ENCODE data around the gene CLEC19A. TPM values are rescaled to one million over a fixed set of nuclear protein-coding genes. Genes with fewer than 3 reads are reported as not detected.

The CLEC19A gene
- total RNA-seq, 5 donors from 2014 or later (not counting 1 experiment from before 2014, with no cell fraction given) = not detected

- ATAC-seq (replicated peaks in 1 of 4) = no peak
- ChIA-PET POLR2A (interaction anchor here in 1 of 2 donors (0.6 kb wide), 1 partner anchor 1898 kb away, joined by 13 read pairs; no protein-coding TSS in a partner anchor), CTCF (no interaction called here)
- Histone ChIP-seq H3K27ac (ENCODE audit: low read length) (no peak overlapping the region), H3K9me3 (no peaks in the 10 kb centered on the region), H3K27me3 (replicated peaks in 1 of 2; ENCODE audit: control insufficient read depth in 2 of 2, extremely low read depth in 1 of 2, insufficient read depth in 2 of 2, low read length in 1 of 2) (peaks cover 0 to 11% of the 10 kb centered on the region in 2 experiments), H3K4me1 (ENCODE audit: control insufficient read depth in 1 of 2, extremely low read depth in 1 of 2, insufficient read depth in 2 of 2, low read length in 2 of 2) (no peaks in the 10 kb centered on the region), H3K4me3 (ENCODE audit: control insufficient read depth in 1 of 2, extremely low read depth in 1 of 2, low read length in 1 of 2) (no peak overlapping the region), H3K36me3 (ENCODE audit: control insufficient read depth in 2 of 2, extremely low read depth in 1 of 2, insufficient read depth in 1 of 2, low read length in 1 of 2) (no peaks in the 10 kb centered on the region)
- peaks cover 12 to 13% of the 10 kb centered on the region in 2 donors for H3K27me3 Mint-ChIP-seq
- H3K4me3 Mint-ChIP-seq = no peak overlapping the region
- no peaks in the 10 kb centered on the region for H3K36me3 Mint-ChIP-seq
- no peak overlapping the region for H3K27ac Mint-ChIP-seq
- H3K9me3 Mint-ChIP-seq = no peaks in the 10 kb centered on the region
- 71% methylated on average over 3 of the region's 7 CpGs for WGBS (ENCODE audit: insufficient coverage)
- no peak for DNase-seq
- peaks cover 0 to 1% (median under 1%) of the 10 kb centered on the region in 3 donors for H3K4me1 Mint-ChIP-seq
Observed at GRCh38 chr16:19288872-19289799, 3.6 kb downstream of the CLEC19A start.

DNA sequence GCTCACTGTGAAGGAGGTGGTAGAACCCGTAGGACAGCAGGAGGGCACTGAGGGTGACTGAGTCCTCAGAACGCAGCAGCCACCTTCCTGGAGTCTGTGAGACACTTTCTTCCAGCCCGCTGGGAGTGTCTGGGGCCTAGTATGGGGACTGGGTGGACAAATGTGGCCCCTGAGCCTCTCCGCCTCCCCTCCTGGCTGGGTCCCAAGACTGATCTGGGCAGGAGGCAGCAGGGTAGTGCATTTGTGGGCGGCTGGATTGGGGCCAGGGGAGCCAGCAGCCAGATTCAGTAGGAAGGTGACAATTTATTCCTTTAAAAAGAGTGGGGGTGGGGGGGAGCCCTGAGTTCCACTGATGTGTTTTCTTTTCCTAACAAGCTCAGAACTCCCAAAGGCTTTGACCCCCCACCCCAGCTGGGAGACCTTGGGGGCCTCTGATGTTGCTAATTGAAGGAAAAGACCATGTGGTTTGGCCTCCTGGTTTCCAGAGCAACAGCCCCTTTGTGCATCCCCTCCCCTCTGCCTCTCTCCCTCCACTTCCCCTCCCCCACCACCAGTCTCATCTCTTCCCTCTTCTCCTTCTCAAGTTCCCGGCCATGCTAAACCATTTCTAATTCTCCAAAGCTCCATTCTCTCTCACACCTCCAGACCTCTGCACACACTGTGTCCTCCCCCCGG lies 4.4 kb downstream of the CLEC19A start:
- WGBS (ENCODE audit: insufficient coverage) = 66% methylated on average over 5 of the region's 7 CpGs
- H3K27ac ChIP-seq (ENCODE audit: low read length) = no peak overlapping the region
- no peaks in the 10 kb centered on the region for H3K4me1 ChIP-seq (ENCODE audit: control insufficient read depth in 1 of 2, extremely low read depth in 1 of 2, insufficient read depth in 2 of 2, low read length in 2 of 2)
- Mint-ChIP-seq H3K4me3 (no peak overlapping the region), H3K36me3 (no peaks in the 10 kb centered on the region), H3K27ac (no peak overlapping the region), H3K9me3 (no peaks in the 10 kb centered on the region), H3K27me3 (peaks cover 12 to 13% of the 10 kb centered on the region in 2 donors), H3K4me1 (peaks cover 0 to 8% (median 4%) of the 10 kb centered on the region in 3 donors)
- H3K9me3 ChIP-seq = no peaks in the 10 kb centered on the region
- ATAC-seq (replicated peaks in 1 of 4) = no peak
- H3K27me3 ChIP-seq (replicated peaks in 1 of 2; ENCODE audit: control insufficient read depth in 2 of 2, extremely low read depth in 1 of 2, insufficient read depth in 2 of 2, low read length in 1 of 2) = peaks cover 0 to 11% of the 10 kb centered on the region in 2 experiments
- ChIA-PET POLR2A (no interaction called here), CTCF (no interaction called here)
- no peak overlapping the region for H3K4me3 ChIP-seq (ENCODE audit: control insufficient read depth in 1 of 2, extremely low read depth in 1 of 2, low read length in 1 of 2)
- DNase-seq = no peak
- H3K36me3 ChIP-seq (ENCODE audit: control insufficient read depth in 2 of 2, extremely low read depth in 1 of 2, insufficient read depth in 1 of 2, low read length in 1 of 2) = no peaks in the 10 kb centered on the region

- DNase-seq = no peak
- Mint-ChIP-seq H3K9me3 (no peaks in the 10 kb centered on the region), H3K27ac (no peak overlapping the region), H3K27me3 (peaks cover 12 to 13% of the 10 kb centered on the region in 2 donors), H3K4me1 (peaks cover 0 to 8% (median 4%) of the 10 kb centered on the region in 3 donors), H3K36me3 (no peaks in the 10 kb centered on the region), H3K4me3 (no peak overlapping the region)
- H3K27ac ChIP-seq (ENCODE audit: low read length) = no peak overlapping the region
- POLR2A ChIA-PET = no interaction called here
- no peaks in the 10 kb centered on the region for H3K9me3 ChIP-seq
- H3K36me3 ChIP-seq (ENCODE audit: control insufficient read depth in 2 of 2, extremely low read depth in 1 of 2, insufficient read depth in 1 of 2, low read length in 1 of 2) = no peaks in the 10 kb centered on the region
- H3K27me3 ChIP-seq (replicated peaks in 1 of 2; ENCODE audit: control insufficient read depth in 2 of 2, extremely low read depth in 1 of 2, insufficient read depth in 2 of 2, low read length in 1 of 2) = peaks cover 0 to 13% of the 10 kb centered on the region in 2 experiments
- no peak for ATAC-seq (replicated peaks in 1 of 4)
- WGBS (ENCODE audit: insufficient coverage) = 57% methylated on average over 1 of the region's 2 CpGs
- no peak overlapping the region for H3K4me3 ChIP-seq (ENCODE audit: control insufficient read depth in 1 of 2, extremely low read depth in 1 of 2, low read length in 1 of 2)
- CTCF ChIA-PET = no interaction called here
- no peaks in the 10 kb centered on the region for H3K4me1 ChIP-seq (ENCODE audit: control insufficient read depth in 1 of 2, extremely low read depth in 1 of 2, insufficient read depth in 2 of 2, low read length in 2 of 2)
Observed at GRCh38 chr16:19290860-19291259, 5.3 kb downstream of the CLEC19A start.

- Mint-ChIP-seq H3K36me3 (no peaks in the 10 kb centered on the region), H3K27ac (no peak overlapping the region), H3K9me3 (no peaks in the 10 kb centered on the region), H3K4me3 (no peak overlapping the region), H3K27me3 (peaks cover 10 to 12% of the 10 kb centered on the region in 2 donors), H3K4me1 (peaks cover 0 to 8% (median 4%) of the 10 kb centered on the region in 3 donors)
- H3K27ac ChIP-seq (ENCODE audit: low read length) = no peak overlapping the region
- no peak overlapping the region for H3K4me3 ChIP-seq (ENCODE audit: control insufficient read depth in 1 of 2, extremely low read depth in 1 of 2, low read length in 1 of 2)
- ChIA-PET CTCF (no interaction called here), POLR2A (no interaction called here)
- H3K4me1 ChIP-seq (ENCODE audit: control insufficient read depth in 1 of 2, extremely low read depth in 1 of 2, insufficient read depth in 2 of 2, low read length in 2 of 2) = no peaks in the 10 kb centered on the region
- no peaks in the 10 kb centered on the region for H3K36me3 ChIP-seq (ENCODE audit: control insufficient read depth in 2 of 2, extremely low read depth in 1 of 2, insufficient read depth in 1 of 2, low read length in 1 of 2)
- DNase-seq = no peak
- WGBS (ENCODE audit: insufficient coverage) = no CpG with 5 or more reads among the region's 4 CpGs
- H3K27me3 ChIP-seq (replicated peaks in 1 of 2; ENCODE audit: control insufficient read depth in 2 of 2, extremely low read depth in 1 of 2, insufficient read depth in 2 of 2, low read length in 1 of 2) = peaks cover 0 to 14% of the 10 kb centered on the region in 2 experiments
- ATAC-seq (replicated peaks in 1 of 4) = no peak
- H3K9me3 ChIP-seq = no peaks in the 10 kb centered on the region
Observed at GRCh38 chr16:19291475-19291874, 5.9 kb downstream of the CLEC19A start.

GRCh38 chr16:19292186-19292585 lies 6.7 kb downstream of the CLEC19A start:
- Mint-ChIP-seq H3K36me3 (no peaks in the 10 kb centered on the region), H3K27ac (no peak overlapping the region), H3K4me1 (peaks cover 0 to 8% (median 4%) of the 10 kb centered on the region in 3 donors), H3K27me3 (peaks cover 9 to 11% of the 10 kb centered on the region in 2 donors), H3K4me3 (no peak overlapping the region), H3K9me3 (no peaks in the 10 kb centered on the region)
- 72% methylated on average over 3 of the region's 5 CpGs for WGBS (ENCODE audit: insufficient coverage)
- Histone ChIP-seq H3K27ac (ENCODE audit: low read length) (no peak overlapping the region), H3K4me1 (ENCODE audit: control insufficient read depth in 1 of 2, extremely low read depth in 1 of 2, insufficient read depth in 2 of 2, low read length in 2 of 2) (no peaks in the 10 kb centered on the region), H3K27me3 (replicated peaks in 1 of 2; ENCODE audit: control insufficient read depth in 2 of 2, extremely low read depth in 1 of 2, insufficient read depth in 2 of 2, low read length in 1 of 2) (peaks cover 0 to 16% of the 10 kb centered on the region in 2 experiments), H3K36me3 (ENCODE audit: control insufficient read depth in 2 of 2, extremely low read depth in 1 of 2, insufficient read depth in 1 of 2, low read length in 1 of 2) (no peaks in the 10 kb centered on the region), H3K9me3 (no peaks in the 10 kb centered on the region), H3K4me3 (ENCODE audit: control insufficient read depth in 1 of 2, extremely low read depth in 1 of 2, low read length in 1 of 2) (no peak overlapping the region)
- no peak for ATAC-seq (replicated peaks in 1 of 4)
- ChIA-PET POLR2A (no interaction called here), CTCF (no interaction called here)
- no peak for DNase-seq

DNA sequence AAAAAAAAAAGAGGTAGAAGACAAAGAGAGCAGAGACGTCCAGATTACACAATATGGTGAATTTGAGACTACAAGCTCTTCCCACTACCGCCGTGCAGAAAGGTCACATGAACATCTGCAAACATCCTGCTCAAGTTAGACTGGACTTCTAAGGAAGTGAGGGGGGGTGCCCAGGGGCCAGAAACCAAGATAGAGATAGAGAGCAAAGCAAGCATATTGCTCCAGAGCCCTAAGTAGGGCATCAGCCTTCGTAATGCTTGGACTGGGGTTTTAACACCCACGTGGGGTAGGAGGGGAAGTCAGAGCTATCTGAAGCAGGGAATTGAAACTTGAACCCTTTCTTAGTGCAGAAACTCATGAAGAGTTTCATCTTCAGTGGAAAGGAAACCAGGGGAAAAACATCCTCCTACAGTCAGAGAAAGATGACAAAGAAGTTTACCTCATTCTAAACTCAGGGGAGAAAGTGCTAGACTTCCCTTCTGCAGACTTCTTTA lies 8.7 kb downstream of the CLEC19A start:
- Mint-ChIP-seq H3K9me3 (no peaks in the 10 kb centered on the region), H3K27ac (no peak overlapping the region), H3K4me3 (no peak overlapping the region), H3K36me3 (no peaks in the 10 kb centered on the region), H3K27me3 (peaks cover 9 to 11% of the 10 kb centered on the region in 2 donors), H3K4me1 (peaks cover 0 to 8% (median 4%) of the 10 kb centered on the region in 3 donors)
- Histone ChIP-seq H3K4me1 (ENCODE audit: control insufficient read depth in 1 of 2, extremely low read depth in 1 of 2, insufficient read depth in 2 of 2, low read length in 2 of 2) (no peaks in the 10 kb centered on the region), H3K9me3 (no peaks in the 10 kb centered on the region), H3K4me3 (ENCODE audit: control insufficient read depth in 1 of 2, extremely low read depth in 1 of 2, low read length in 1 of 2) (no peak overlapping the region), H3K36me3 (ENCODE audit: control insufficient read depth in 2 of 2, extremely low read depth in 1 of 2, insufficient read depth in 1 of 2, low read length in 1 of 2) (no peaks in the 10 kb centered on the region), H3K27me3 (replicated peaks in 1 of 2; ENCODE audit: control insufficient read depth in 2 of 2, extremely low read depth in 1 of 2, insufficient read depth in 2 of 2, low read length in 1 of 2) (peaks cover 0 to 16% of the 10 kb centered on the region in 2 experiments), H3K27ac (ENCODE audit: low read length) (no peak overlapping the region)
- CTCF ChIA-PET = no interaction called here
- ATAC-seq (replicated peaks in 1 of 4) (no peak), DNase-seq (peak in 2 of 35 experiments; percentile 1 to 3)
- POLR2A ChIA-PET = no interaction called here
- WGBS (ENCODE audit: insufficient coverage) = no CpG with 5 or more reads among the region's 5 CpGs
